GM12878 (cell line): ENCODE results near the gene FLRT1. TPM values are rescaled to one million over a fixed set of nuclear protein-coding genes. Genes with fewer than 3 reads are reported as not detected.

Experiments
- ATAC-seq: fragments of 200-7000 bp; cut with Tn5 transposase; 3 replicates; pipeline ENCODE4 v1.9.1; 2020; ENCODE audit warnings: mild to moderate bottlenecking, moderate library complexity
- BruUV-seq: library from RNA; stranded (reverse); fragments of 400-500 nt; replicated peaks from 2 replicates; lab custom pipeline; 2021; lab: Mats Ljungman, UMichigan
- CTCF ChIA-PET: fragments of 300-600 bp; sonication (Branson Sonifier 250); formaldehyde crosslinking; extraction: SDS; loops from one replicate; lab custom pipeline; 2021; ENCODE audit warnings: inconsistent platforms; lab: Yijun Ruan, JAX
- POLR2A ChIA-PET: fragments of 350-600 bp; formaldehyde crosslinking; extraction: SDS; loops from one replicate; lab custom pipeline; 2021; ENCODE audit warnings: inconsistent platforms; lab: Charles Lee
- RAD21 ChIA-PET: fragments of 300-600 bp; sonication (Branson Sonifier 250); formaldehyde crosslinking; loops from one replicate; lab custom pipeline; 2023; ENCODE audit warnings: antibody characterized with exemption; ENCODE audit not compliant: unreplicated experiment; lab: Charles Lee
- SMC1A ChIA-PET: fragments of 300-600 bp; sonication (Branson Sonifier 250); formaldehyde crosslinking; loops from one replicate; lab custom pipeline; 2023; ENCODE audit not compliant: unreplicated experiment, uncharacterized antibody; lab: Charles Lee
- DNase-seq: peaks from one replicate; pipeline ENCODE4 v3.0.0-alpha.2; 2011; ENCODE audit warnings: low read depth, low spot score
- FAIRE-seq: peaks from 3 replicates; lab custom pipeline; 2011; peaks lifted over from hg19 to GRCh38; lab: Jason Lieb, UNC
- H2AFZ ChIP-seq: 2 replicates; pipeline ENCODE4 v1.6.0; 2011; ENCODE audit warnings: low read depth, low read length, control low read depth; ENCODE audit not compliant: control insufficient read depth
- H3K27ac ChIP-seq: 2 replicates; pipeline ENCODE4 v1.5.1; 2011; ENCODE audit warnings: control low read depth; ENCODE audit not compliant: control insufficient read depth, insufficient read depth
- H3K27me3 ChIP-seq, 2 experiments: replicated peaks in 1 of 2; 2 replicates each; pipeline versions ENCODE4 v1.6.0 to v1.6.1; 2011; ENCODE audit warnings: low read length in 1 of 2; ENCODE audit not compliant: control insufficient read depth in 2 of 2, insufficient read depth in 2 of 2
- H3K36me3 ChIP-seq, 2 experiments: 2 replicates each; pipeline ENCODE4 v1.5.1; 2011; ENCODE audit warnings: low read length in 1 of 2; ENCODE audit not compliant: control insufficient read depth in 2 of 2, insufficient read depth in 2 of 2
- H3K4me1 ChIP-seq: 2 replicates; pipeline ENCODE4 v1.6.1; 2011; ENCODE audit warnings: mild to moderate bottlenecking, low read length, moderate library complexity, mixed read lengths; ENCODE audit not compliant: control insufficient read depth, insufficient read depth
- H3K4me2 ChIP-seq: 2 replicates; pipeline ENCODE4 v1.6.0; 2011; ENCODE audit warnings: control low read depth; ENCODE audit not compliant: control insufficient read depth, insufficient read depth
- H3K4me3 ChIP-seq: fragments of 200-600 bp; sonication (generic); 2 replicates; pipeline ENCODE4 v1.5.1; 2016
- H3K79me2 ChIP-seq: 2 replicates; pipeline ENCODE4 v1.6.0; 2011; ENCODE audit warnings: low read length; ENCODE audit not compliant: control insufficient read depth, insufficient read depth
- H3K9ac ChIP-seq: 2 replicates; pipeline ENCODE4 v1.8.0; 2011; ENCODE audit warnings: low read length, control low read depth, mixed read lengths; ENCODE audit not compliant: control insufficient read depth, insufficient read depth
- H3K9me3 ChIP-seq: replicated peaks from 3 replicates; pipeline ENCODE4 v1.5.1; 2011; ENCODE audit warnings: mild to moderate bottlenecking, low read length; ENCODE audit not compliant: control insufficient read depth, insufficient read depth
- H4K20me1 ChIP-seq: 2 replicates; pipeline ENCODE4 v1.6.0; 2011; ENCODE audit not compliant: control insufficient read depth, insufficient read depth
- ATF2 ChIP-seq: IDR thresholded peaks from 2 replicates; pipeline ENCODE4 v1.6.1; 2012; ENCODE audit warnings: low read length, inconsistent platforms
- BACH1 ChIP-seq: fragments of 450-650 bp; IDR thresholded peaks from 2 replicates; pipeline ENCODE4 v1.6.1; 2017; ENCODE audit warnings: mild to moderate bottlenecking, borderline replicate concordance
- BRCA1 ChIP-seq: IDR thresholded peaks from 2 replicates; pipeline ENCODE4 v1.6.1; 2011; ENCODE audit warnings: low read depth, low read length, improper control_type of control experiment
- CEBPZ ChIP-seq: fragments of 150-350 bp; IDR thresholded peaks from 2 replicates; pipeline ENCODE4 v1.6.1; 2016; ENCODE audit warnings: low read depth, low read length
- GATAD2B ChIP-seq: fragments of 450-650 bp; conservative IDR thresholded peaks from 2 replicates; pipeline ENCODE4 v1.6.1; 2017; ENCODE audit warnings: low read depth, mild to moderate bottlenecking, moderate library complexity
- PKNOX1 ChIP-seq: fragments of 450-650 bp; IDR thresholded peaks from 2 replicates; pipeline ENCODE4 v1.6.1; 2016; ENCODE audit warnings: mild to moderate bottlenecking
- POLR2A ChIP-seq: IDR thresholded peaks from 2 replicates; pipeline ENCODE4 v1.6.1; 2011; ENCODE audit warnings: low read depth, mild to moderate bottlenecking, low read length
- RELB ChIP-seq: fragments of 450-650 bp; IDR thresholded peaks from 2 replicates; pipeline ENCODE4 v1.6.1; 2017; ENCODE audit warnings: low read depth, mild to moderate bottlenecking, moderate library complexity
- SREBF1 ChIP-seq: IDR thresholded peaks from 2 replicates; pipeline ENCODE4 v1.6.1; 2012; ENCODE audit warnings: mild to moderate bottlenecking, low read length
- TAF1 ChIP-seq: IDR thresholded peaks from 2 replicates; pipeline ENCODE4 v1.6.1; 2011; ENCODE audit warnings: mild to moderate bottlenecking, low read depth, low read length, borderline replicate concordance
- USF1 ChIP-seq: IDR thresholded peaks from 2 replicates; pipeline ENCODE4 v1.6.1; 2011; ENCODE audit warnings: borderline replicate concordance, low read depth, mild to moderate bottlenecking, moderate library complexity, mixed read lengths, low read length; ENCODE audit not compliant: insufficient read depth; ENCODE audit errors: extremely low read length
- USF2 ChIP-seq: IDR thresholded peaks from 2 replicates; pipeline ENCODE4 v1.6.1; 2011; ENCODE audit warnings: low read depth, low read length, improper control_type of control experiment, borderline replicate concordance
- ZNF384 ChIP-seq: IDR thresholded peaks from 2 replicates; pipeline ENCODE4 v1.6.1; 2012; ENCODE audit warnings: low read depth, mild to moderate bottlenecking, low read length, improper control_type of control experiment, borderline replicate concordance
- WGBS: methylation state at CpG from one replicate; pipeline ENCODE4 v1.1.6; 2016; ENCODE audit warnings: low lambda C conversion rate; ENCODE audit not compliant: insufficient replicate concordance, insufficient coverage; ENCODE audit errors: missing lambda C conversion rate; 5-methylcytosine and 5-hydroxymethylcytosine counted together
- in situ Hi-C: fragments of 300-500 bp; cut with MboI; formaldehyde crosslinking; loops from 9 replicates; pipeline ENCODE4 v1.14.3; 2018; ENCODE audit warnings: mixed read lengths
- intact Hi-C: fragments of 100-400 bp; cut with micrococcal nuclease; formaldehyde crosslinking; loops from one replicate; pipeline ENCODE4 v1.14.2; 2022; ENCODE audit not compliant: unreplicated experiment
- polyA plus RNA-seq, 11 experiments: library from polyadenylated mRNA; depleted of rRNA in 4 of 11; unstranded in 6 of 11; stranded (reverse) in 5 of 11; fragments of >200 nt; fragmentation: Nextera tagmentation in 4 of 11; fragmentation: Illumina TruSeq in 1 of 11; extraction: Ambion mirVana in 4 of 11; extraction: Trizol in 1 of 11; gene quantifications; 1 replicate in 1 of 11; 2 replicates in 10 of 11; pipeline versions ENCODE4 v1.2.1 to v1.2.3, GENCODE V29; 2011 to 2016; ENCODE audit warnings: inconsistent platforms in 2 of 11, missing spikeins in 2 of 11, low read depth in 1 of 11
- total RNA-seq, 4 experiments: library from RNA; depleted of rRNA in 3 of 4; stranded (reverse); fragments of >200 nt in 3 of 4; fragmentation: Illumina TruSeq in 1 of 4; extraction: Trizol in 1 of 4; gene quantifications; 2 replicates each; pipeline versions ENCODE4 v1.2.1 to v1.2.3, GENCODE V29; 2013 to 2021

Gene FLRT1
- total and polyA plus RNA-seq, 10 of the 15 experiments (the other 5 are each of a cell fraction or from before 2014, with no cell fraction given): 0.10 to 0.12 TPM; not detected in 8

GRCh38 chr11:64038500-64038899, 2.8 kb downstream of the FLRT1 start:
- Histone ChIP-seq H3K9ac (no peak overlapping the region), H4K20me1 (peaks cover 4% of the 10 kb centered on the region; the same call in 1 of the 2 replicates), H3K4me3 (no peak overlapping the region), H3K27me3 (peaks cover 0 to 7% of the 10 kb centered on the region in 2 experiments; a peak in 3 of 4 replicates), H3K4me1 (no peaks in the 10 kb centered on the region), H3K36me3 (no peaks in the 10 kb centered on the region), H3K79me2 (no peaks in the 10 kb centered on the region), H2AFZ (no peak overlapping the region), H3K4me2 (no peak overlapping the region), H3K27ac (no peak overlapping the region), H3K9me3 (no peaks in the 10 kb centered on the region)
- WGBS: 70% methylated on average over 4 of the region's 4 CpGs
- ChIA-PET SMC1A (no interaction called here), POLR2A (no interaction called here), RAD21 (no interaction called here), CTCF (interaction anchor here (1.6 kb wide), 1 partner anchor 8 kb away, joined by 3 read pairs; no protein-coding TSS in a partner anchor)
- ATAC-seq (no peak), FAIRE-seq (no peak), DNase-seq (no peak)
- no peak for TF ChIP-seq USF1
- no peak for TF ChIP-seq PKNOX1
- no peak for TF ChIP-seq TAF1
- no peak for TF ChIP-seq ATF2
- no peak for TF ChIP-seq SREBF1
- no peak for TF ChIP-seq POLR2A
- no peak for TF ChIP-seq GATAD2B
- no peak for TF ChIP-seq RELB
- no peak for TF ChIP-seq USF2
- TF ChIP-seq CEBPZ: no peak
- no peak for TF ChIP-seq BACH1
- no peak for TF ChIP-seq BRCA1
- TF ChIP-seq ZNF384: no peak
- intact Hi-C loops (no loop called here), in situ Hi-C loops (no loop called here)
- no TSS peak for BruUV-seq
